Type B pancreatic cell (in vitro differentiated cells): ENCODE data around the gene KCNJ4. TPM values are rescaled to one million over a fixed set of nuclear protein-coding genes. Genes with fewer than 3 reads are reported as not detected.

Source experiments
- DNase-seq: peaks from one replicate; pipeline ENCODE4 v3.0.0; 2021; ENCODE audit warnings: mixed read lengths; ENCODE audit not compliant: unreplicated experiment; ENCODE audit errors: extremely low spot score
- H3K27ac Mint-ChIP-seq: 2 replicates; pipeline ENCODE4 v1.8.0; 2021; ENCODE audit warnings: mild to moderate bottlenecking, mixed read lengths
- H3K27me3 Mint-ChIP-seq: 2 replicates; pipeline ENCODE4 v1.8.0; 2021; ENCODE audit warnings: mixed read lengths
- H3K36me3 Mint-ChIP-seq: 2 replicates; pipeline ENCODE4 v1.8.0; 2021; ENCODE audit warnings: mixed read lengths
- H3K4me1 Mint-ChIP-seq: one replicate; pipeline ENCODE4 v1.8.0; 2021; ENCODE audit warnings: mixed read lengths; ENCODE audit not compliant: unreplicated experiment
- H3K4me3 Mint-ChIP-seq: 2 replicates; pipeline ENCODE4 v1.8.0; 2021; ENCODE audit warnings: mild to moderate bottlenecking, mixed read lengths
- H3K9me3 Mint-ChIP-seq: 2 replicates; pipeline ENCODE4 v1.8.0; 2021; ENCODE audit warnings: mixed read lengths
- CTCF ChIP-seq: fragments of 200-600 bp; sonication (generic); conservative IDR thresholded peaks from 2 replicates; pipeline ENCODE4 v1.5.0; 2021; ENCODE audit warnings: antibody characterized with exemption, mild to moderate bottlenecking
- total RNA-seq: library from RNA; stranded (reverse); gene quantifications from 2 replicates; pipeline ENCODE4 v1.2.1, GENCODE V29; 2021; ENCODE audit warnings: low replicate concordance

KCNJ4 gene
- total RNA-seq, 1 donor from 2014 or later: 2.0 TPM

- Mint-ChIP-seq H3K27ac (peak overlapping the region; percentile 35), H3K36me3 (no peaks in the 10 kb centered on the region), H3K27me3 (peaks cover 47% of the 10 kb centered on the region), H3K4me3 (peak overlapping the region; percentile 42), H3K9me3 (no peaks in the 10 kb centered on the region), H3K4me1 (peaks cover 34% of the 10 kb centered on the region)
- DNase-seq: no peak
- no peak for TF ChIP-seq CTCF
Measured at GRCh38 chr22:38460426-38460840, 5.4 kb upstream of the KCNJ4 start.

GRCh38 chr22:38456841-38457699, 2.1 kb upstream of the KCNJ4 start:
- no peak for TF ChIP-seq CTCF
- peaks cover 23% of the 10 kb centered on the region for H3K4me1 Mint-ChIP-seq
- H3K27me3 Mint-ChIP-seq: peaks cover 60% of the 10 kb centered on the region
- H3K36me3 Mint-ChIP-seq: no peaks in the 10 kb centered on the region
- H3K9me3 Mint-ChIP-seq: no peaks in the 10 kb centered on the region
- peak overlapping the region; percentile 98 for H3K27ac Mint-ChIP-seq
- DNase-seq: no peak
- peak overlapping the region; percentile 89 for H3K4me3 Mint-ChIP-seq

- Mint-ChIP-seq H3K4me1 (peaks cover 23% of the 10 kb centered on the region), H3K27ac (peak overlapping the region; percentile 98), H3K36me3 (no peaks in the 10 kb centered on the region), H3K4me3 (peak overlapping the region; percentile 89), H3K9me3 (no peaks in the 10 kb centered on the region), H3K27me3 (peaks cover 61% of the 10 kb centered on the region)
- no peak for TF ChIP-seq CTCF
- DNase-seq: no peak
Measured at GRCh38 chr22:38456272-38456835, 1.4 kb upstream of the KCNJ4 start.

GRCh38 chr22:38455530-38456271, 702 bp upstream of the KCNJ4 start:
- H3K4me1 Mint-ChIP-seq: peaks cover 23% of the 10 kb centered on the region
- DNase-seq: no peak
- H3K27ac Mint-ChIP-seq: no peak overlapping the region
- TF ChIP-seq CTCF: no peak
- H3K36me3 Mint-ChIP-seq: no peaks in the 10 kb centered on the region
- no peaks in the 10 kb centered on the region for H3K9me3 Mint-ChIP-seq
- H3K4me3 Mint-ChIP-seq: peak overlapping the region; percentile 89
- peaks cover 63% of the 10 kb centered on the region for H3K27me3 Mint-ChIP-seq

GRCh38 chr22:38454353-38455075, 485 bp downstream of the KCNJ4 start:
- no peak for DNase-seq
- Mint-ChIP-seq H3K27me3 (peaks cover 69% of the 10 kb centered on the region), H3K9me3 (no peaks in the 10 kb centered on the region), H3K27ac (no peak overlapping the region), H3K4me1 (peaks cover 23% of the 10 kb centered on the region), H3K36me3 (no peaks in the 10 kb centered on the region), H3K4me3 (peak overlapping the region; percentile 83)
- no peak for TF ChIP-seq CTCF
